GM23248 (cell line): ENCODE data around the gene HERC4. TPM values are rescaled to one million over a fixed set of nuclear protein-coding genes. Genes with fewer than 3 reads are reported as not detected.
A peak's percentile ranks its signal among the peaks of the same experiment; 100 is the strongest.

Source experiments
- DNase-seq: peaks from one replicate; pipeline ENCODE4 v3.0.0-alpha.2; 2015
- H2AFZ ChIP-seq: fragments of 200-600 bp; sonication (generic); 2 replicates; pipeline ENCODE4 v1.6.1; 2016; ENCODE audit warnings: antibody characterized with exemption
- H3F3A ChIP-seq: fragments of 200-600 bp; sonication (generic); 2 replicates; pipeline ENCODE4 v1.6.1; 2016; ENCODE audit warnings: mild to moderate bottlenecking, antibody characterized with exemption, mixed run types; ENCODE audit not compliant: insufficient read depth
- H3K27ac ChIP-seq: fragments of 200-600 bp; sonication (generic); 2 replicates; pipeline ENCODE4 v1.5.1; 2016; ENCODE audit warnings: mild to moderate bottlenecking
- H3K27me3 ChIP-seq: fragments of 200-600 bp; sonication (generic); replicated peaks from 2 replicates; pipeline ENCODE4 v1.6.1; 2016; ENCODE audit warnings: mild to moderate bottlenecking; ENCODE audit not compliant: insufficient read depth
- H3K36me3 ChIP-seq: fragments of 200-600 bp; sonication (generic); 2 replicates; pipeline ENCODE4 v1.6.1; 2016; ENCODE audit warnings: low read depth, mild to moderate bottlenecking
- H3K4me1 ChIP-seq: fragments of 200-600 bp; sonication (generic); 2 replicates; pipeline ENCODE4 v1.6.1; 2016; ENCODE audit warnings: mild to moderate bottlenecking; ENCODE audit not compliant: insufficient read depth
- H3K4me2 ChIP-seq: fragments of 200-600 bp; sonication (generic); one replicate; pipeline ENCODE4 v1.6.1; 2016; ENCODE audit warnings: mild to moderate bottlenecking; ENCODE audit not compliant: unreplicated experiment
- H3K4me3 ChIP-seq: fragments of 200-600 bp; sonication (generic); 2 replicates; pipeline ENCODE4 v1.5.1; 2016; ENCODE audit warnings: mild to moderate bottlenecking
- H3K79me2 ChIP-seq: fragments of 200-600 bp; sonication (generic); 2 replicates; pipeline ENCODE4 v1.6.1; 2016; ENCODE audit warnings: mild to moderate bottlenecking; ENCODE audit not compliant: insufficient read depth
- H3K9ac ChIP-seq: fragments of 200-600 bp; sonication (generic); 2 replicates; pipeline ENCODE4 v1.6.1; 2016; ENCODE audit warnings: mild to moderate bottlenecking
- H3K9me2 ChIP-seq: fragments of 200-600 bp; sonication (generic); 2 replicates; pipeline ENCODE4 v1.6.1; 2016; ENCODE audit warnings: mixed run types, mild to moderate bottlenecking, moderate library complexity; ENCODE audit not compliant: insufficient read depth
- H3K9me3 ChIP-seq: fragments of 200-600 bp; sonication (generic); one replicate; pipeline ENCODE4 v1.6.1; 2017; ENCODE audit warnings: low read depth
- H4K20me1 ChIP-seq: fragments of 200-600 bp; sonication (generic); 2 replicates; pipeline ENCODE4 v1.6.0; 2016; ENCODE audit not compliant: insufficient read depth
- EZH2 ChIP-seq: fragments of 200-600 bp; sonication (generic); IDR thresholded peaks from 2 replicates; pipeline ENCODE4 v1.6.1; 2018; ENCODE audit warnings: antibody characterized with exemption, mild to moderate bottlenecking; ENCODE audit not compliant: insufficient read depth, poor library complexity, severe bottlenecking
- EZH2phosphoT487 ChIP-seq: fragments of 200-600 bp; sonication (generic); IDR thresholded peaks from 2 replicates; pipeline ENCODE4 v1.6.1; 2018; ENCODE audit warnings: antibody characterized with exemption, moderate library complexity, mild to moderate bottlenecking, low read depth; ENCODE audit not compliant: insufficient read depth
- WGBS, 2 experiments: methylation state at CpG; one replicate each; pipeline ENCODE4 v1.1.6; 2015 to 2017; ENCODE audit warnings: low lambda C conversion rate in 2 of 2, low coverage in 1 of 2; ENCODE audit errors: missing lambda C conversion rate in 2 of 2; 5-methylcytosine and 5-hydroxymethylcytosine counted together
- in situ Hi-C: fragments of 300-500 bp; cut with MboI; formaldehyde crosslinking; loops from 2 replicates; pipeline ENCODE4 v1.15.0; 2020
- polyA plus RNA-seq: library from polyadenylated mRNA; unstranded; fragments of >200 nt; fragmentation: Nextera tagmentation; extraction: Ambion mirVana; gene quantifications from 2 replicates; pipeline ENCODE4 v1.2.1, GENCODE V29; 2016
- total RNA-seq: library from RNA; depleted of rRNA; stranded (reverse); fragments of >200 nt; shearing (Covaris generic); gene quantifications from 2 replicates; pipeline ENCODE4 v1.2.3, GENCODE V29; 2014

Gene HERC4
- total and polyA plus RNA-seq, 2 experiments from 2014 or later, result 127 to 228 TPM

DNA sequence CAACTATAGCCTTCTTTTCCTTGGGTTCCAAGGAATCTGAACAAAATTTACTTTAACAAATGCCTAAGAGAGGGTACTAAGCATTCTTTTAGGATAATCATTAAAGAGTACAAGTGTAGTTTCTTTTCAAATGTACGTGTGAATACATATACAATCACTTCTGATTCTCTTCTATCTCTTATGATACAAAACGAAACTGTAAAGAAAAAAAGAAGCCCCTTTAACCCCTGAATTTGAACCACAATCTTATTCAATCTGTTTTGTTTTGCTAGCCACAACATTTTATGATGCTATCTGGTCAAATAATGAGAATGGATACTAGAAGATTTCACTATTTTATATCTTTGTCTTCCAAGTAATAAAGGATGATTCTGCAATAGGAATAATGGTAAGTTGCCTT lies 141.9 kb downstream of the HERC4 start:
- Histone ChIP-seq H3K27me3 (no peaks in the 10 kb centered on the region), H3F3A (peaks cover 80% of the 10 kb centered on the region), H2AFZ (no peak overlapping the region), H3K36me3 (peaks cover 79% of the 10 kb centered on the region), H3K4me3 (no peak overlapping the region), H3K79me2 (peaks cover 82% of the 10 kb centered on the region), H3K9ac (no peak overlapping the region), H3K9me3 (no peaks in the 10 kb centered on the region), H3K4me2 (no peak overlapping the region), H3K4me1 (peaks cover 19% of the 10 kb centered on the region), H3K27ac (no peak overlapping the region), H4K20me1 (no peaks in the 10 kb centered on the region), H3K9me2 (no peaks in the 10 kb centered on the region)
- DNase-seq, result no peak
- TF ChIP-seq EZH2phosphoT487 (no peak), EZH2 (no peak)
- WGBS, 2 experiments, result 97 to 100% methylated on average over 2 of the region's 2 CpGs
- in situ Hi-C loops, result no loop called here

DNA sequence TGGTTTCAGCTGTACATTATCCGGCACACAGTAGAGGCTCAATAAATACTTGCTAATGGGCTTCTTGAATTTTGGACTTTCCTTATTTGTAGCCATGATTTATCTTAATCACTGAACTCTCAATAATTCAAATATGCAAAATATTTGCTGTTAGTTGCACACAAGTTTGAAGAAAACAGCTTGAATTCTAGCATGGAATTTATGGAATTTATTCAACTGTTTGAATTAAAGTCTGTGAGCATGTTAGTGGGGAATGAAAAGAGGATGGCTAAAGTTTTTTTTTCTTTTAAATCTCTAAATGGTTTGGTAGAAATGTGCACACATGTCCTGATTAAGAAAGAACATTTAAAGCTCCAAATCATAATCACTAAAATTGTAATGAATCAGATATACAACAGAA lies 148.1 kb downstream of the HERC4 start:
- WGBS, 2 experiments, result 94 to 98% methylated on average over 1 of the region's 1 CpG
- H2AFZ ChIP-seq, result no peak overlapping the region
- H3K27ac ChIP-seq, result peak overlapping the region; percentile 75
- H3K4me2 ChIP-seq, result no peak overlapping the region
- peaks cover 47% of the 10 kb centered on the region for H3K79me2 ChIP-seq
- no peak for TF ChIP-seq EZH2phosphoT487
- no peak for TF ChIP-seq EZH2
- DNase-seq, result no peak
- H3K4me3 ChIP-seq, result no peak overlapping the region
- H4K20me1 ChIP-seq, result 0 out of 2 replicates have a peak, but pooled peaks cover 3% of the 10 kb centered on the region
- no peaks in the 10 kb centered on the region for H3K9me3 ChIP-seq
- peaks cover 55% of the 10 kb centered on the region for H3K4me1 ChIP-seq
- in situ Hi-C loops, result no loop called here
- no peaks in the 10 kb centered on the region for H3K27me3 ChIP-seq
- no peaks in the 10 kb centered on the region for H3K9me2 ChIP-seq
- H3K9ac ChIP-seq, result no peak overlapping the region
- H3F3A ChIP-seq, result peaks cover 87% of the 10 kb centered on the region
- peaks cover 60% of the 10 kb centered on the region for H3K36me3 ChIP-seq

DNA sequence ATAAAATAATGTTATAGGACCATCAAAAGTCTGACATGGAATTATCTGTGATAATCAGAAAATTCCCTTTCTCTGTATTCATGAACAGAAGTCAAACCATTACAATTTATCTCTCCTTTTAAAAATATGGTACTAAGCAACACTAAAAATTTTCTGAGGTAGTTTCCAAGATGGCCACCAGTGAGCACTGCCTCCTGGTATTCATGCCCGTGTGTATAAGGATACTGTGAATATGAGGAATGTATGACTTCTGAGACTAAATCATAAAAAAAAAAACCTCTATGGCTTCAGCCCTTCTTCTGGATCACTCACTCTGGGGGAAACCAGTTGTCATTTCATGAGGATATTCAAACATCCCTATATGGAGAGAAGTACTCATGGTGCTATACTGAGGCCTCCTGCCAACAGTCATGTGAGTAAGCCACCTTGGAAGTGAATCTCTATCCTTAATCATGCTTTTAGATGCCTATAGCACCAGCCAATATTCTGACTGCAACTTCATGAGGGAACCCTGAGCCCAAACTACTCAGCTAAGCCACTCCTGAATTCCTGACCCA lies 149.6 kb downstream of the HERC4 start:
- no peak overlapping the region for H3K4me3 ChIP-seq
- WGBS, 2 experiments, result 2 to 4% methylated on average over 1 of the region's 1 CpG
- in situ Hi-C loops, result no loop called here
- H3K9me3 ChIP-seq, result no peaks in the 10 kb centered on the region
- no peak overlapping the region for H3K9ac ChIP-seq
- H3K27me3 ChIP-seq, result no peaks in the 10 kb centered on the region
- H3F3A ChIP-seq, result peaks cover 93% of the 10 kb centered on the region
- H3K9me2 ChIP-seq, result no peaks in the 10 kb centered on the region
- peaks cover 63% of the 10 kb centered on the region for H3K4me1 ChIP-seq
- peaks cover 66% of the 10 kb centered on the region for H3K36me3 ChIP-seq
- peak; percentile 95 for DNase-seq
- no peak overlapping the region for H2AFZ ChIP-seq
- TF ChIP-seq EZH2phosphoT487, result no peak
- no peak for TF ChIP-seq EZH2
- peaks cover 47% of the 10 kb centered on the region for H3K79me2 ChIP-seq
- peak overlapping the region; percentile 15 for H3K4me2 ChIP-seq
- peak overlapping the region; percentile 75 for H3K27ac ChIP-seq
- H4K20me1 ChIP-seq, result 0 out of 2 replicates have a peak, but pooled peaks cover 3% of the 10 kb centered on the region

DNA sequence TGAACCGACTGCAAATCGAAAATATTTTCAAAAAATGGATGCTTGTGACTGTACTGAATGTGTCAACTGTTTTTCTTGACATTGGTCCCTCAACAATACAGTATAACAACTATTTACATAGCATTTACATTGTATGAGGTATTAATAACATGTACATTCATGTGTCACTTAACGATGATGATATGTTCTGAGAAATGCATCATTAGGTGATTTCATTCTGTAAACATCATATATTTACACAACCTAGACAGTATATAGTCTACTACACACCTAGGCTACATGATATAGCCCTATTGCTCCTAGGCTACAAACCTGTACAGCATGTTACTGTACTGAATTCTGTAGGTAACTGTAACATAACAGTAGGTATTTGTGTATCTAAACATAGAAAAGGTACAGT lies 150.9 kb downstream of the HERC4 start:
- peaks cover 70% of the 10 kb centered on the region for H3K36me3 ChIP-seq

More for the DNA sequence above, 150.9 kb downstream of the HERC4 start:
- Histone ChIP-seq H3F3A (peaks cover 92% of the 10 kb centered on the region), H3K4me2 (peak overlapping the region; percentile 15), H3K9me2 (no peaks in the 10 kb centered on the region), H3K9me3 (no peaks in the 10 kb centered on the region), H3K79me2 (peaks cover 45% of the 10 kb centered on the region), H3K4me1 (peaks cover 63% of the 10 kb centered on the region), H4K20me1 (0 out of 2 replicates have a peak, but pooled peaks cover 3% of the 10 kb centered on the region), H3K27me3 (no peaks in the 10 kb centered on the region), H3K4me3 (no peak overlapping the region), H2AFZ (no peak overlapping the region), H3K27ac (peak overlapping the region; percentile 75), H3K9ac (no peak overlapping the region)
- TF ChIP-seq EZH2phosphoT487 (no peak), EZH2 (no peak)
- in situ Hi-C loops, result no loop called here
- 79 to 81% methylated on average over 3 of the region's 3 CpGs for WGBS, 2 experiments
- no peak for DNase-seq
